ENCODE data around the gene CELSR1.

CELSR1 gene

DNA sequence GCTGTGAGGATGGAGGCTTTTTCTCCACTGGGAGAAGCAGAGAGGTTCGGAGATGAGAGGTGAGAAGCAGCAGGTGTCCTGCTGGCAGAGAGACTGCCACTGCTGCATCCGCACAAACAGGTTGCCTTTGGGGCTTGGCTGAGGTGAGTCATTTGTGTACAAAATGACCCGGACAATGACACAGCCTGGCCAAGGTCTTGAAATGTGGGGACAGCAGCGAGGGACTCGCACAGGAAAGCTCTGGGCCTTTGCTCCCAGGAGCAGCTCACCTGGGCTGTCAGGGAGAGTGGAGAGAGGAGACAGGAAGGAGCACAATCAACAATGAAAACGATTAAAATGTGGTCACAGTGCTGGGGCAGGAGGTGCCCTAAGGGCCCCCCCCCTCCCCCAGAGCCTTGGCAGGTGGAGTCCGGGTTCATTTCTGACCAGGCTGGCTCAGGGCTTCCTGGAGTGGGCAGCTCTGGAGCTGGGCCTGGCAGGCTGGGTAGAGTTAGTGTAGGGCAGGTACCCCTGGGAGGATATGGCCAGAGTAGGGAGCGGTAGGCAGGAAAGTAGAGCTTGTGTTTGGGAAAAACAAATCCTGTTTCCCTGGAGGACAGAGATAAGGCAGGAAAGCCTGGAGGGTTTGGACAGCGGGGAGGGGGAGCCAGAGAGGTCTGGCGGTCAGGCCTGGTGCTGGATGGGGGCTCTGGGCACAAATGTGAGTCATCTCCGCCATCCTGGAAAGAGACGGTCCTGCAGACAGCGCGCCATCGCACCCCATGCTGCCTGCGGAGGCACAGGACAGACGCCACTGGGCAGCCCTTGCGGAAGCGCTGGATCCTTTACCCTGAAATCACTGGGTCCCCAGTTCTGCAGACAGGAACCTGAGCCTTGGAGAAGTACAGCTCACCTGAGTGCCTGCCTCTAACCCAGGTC lies 37.8 kb upstream of the CELSR1 start:
- no peak for DNase-seq

DNA sequence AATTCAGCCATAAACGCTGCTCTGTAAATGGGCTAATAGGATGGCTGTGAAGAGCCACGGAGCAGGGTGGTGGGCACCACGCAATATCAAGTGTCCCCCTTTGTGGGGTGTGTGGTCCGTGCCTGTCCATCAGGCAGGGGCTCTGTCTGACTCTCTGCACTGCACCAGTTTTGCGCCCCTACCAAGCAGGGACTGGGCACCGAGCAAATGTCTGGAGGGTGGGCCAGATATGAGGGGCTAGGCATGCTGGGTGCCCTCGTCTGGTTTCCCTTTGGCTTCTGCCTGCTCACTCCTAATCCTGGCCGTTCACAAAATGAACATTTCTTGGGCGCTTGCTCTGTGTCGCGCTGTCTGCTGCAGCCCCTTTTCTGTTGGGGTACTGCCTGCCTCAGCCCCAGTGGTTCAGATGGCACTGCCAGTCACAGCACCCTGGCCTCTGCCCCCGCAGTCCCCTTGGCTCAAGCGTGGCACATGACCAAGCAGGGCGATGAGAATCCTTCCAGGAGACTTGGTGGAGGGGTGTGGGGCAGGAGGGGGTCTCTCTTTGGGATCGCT lies 37.1 kb upstream of the CELSR1 start:
- no peak for DNase-seq

DNA sequence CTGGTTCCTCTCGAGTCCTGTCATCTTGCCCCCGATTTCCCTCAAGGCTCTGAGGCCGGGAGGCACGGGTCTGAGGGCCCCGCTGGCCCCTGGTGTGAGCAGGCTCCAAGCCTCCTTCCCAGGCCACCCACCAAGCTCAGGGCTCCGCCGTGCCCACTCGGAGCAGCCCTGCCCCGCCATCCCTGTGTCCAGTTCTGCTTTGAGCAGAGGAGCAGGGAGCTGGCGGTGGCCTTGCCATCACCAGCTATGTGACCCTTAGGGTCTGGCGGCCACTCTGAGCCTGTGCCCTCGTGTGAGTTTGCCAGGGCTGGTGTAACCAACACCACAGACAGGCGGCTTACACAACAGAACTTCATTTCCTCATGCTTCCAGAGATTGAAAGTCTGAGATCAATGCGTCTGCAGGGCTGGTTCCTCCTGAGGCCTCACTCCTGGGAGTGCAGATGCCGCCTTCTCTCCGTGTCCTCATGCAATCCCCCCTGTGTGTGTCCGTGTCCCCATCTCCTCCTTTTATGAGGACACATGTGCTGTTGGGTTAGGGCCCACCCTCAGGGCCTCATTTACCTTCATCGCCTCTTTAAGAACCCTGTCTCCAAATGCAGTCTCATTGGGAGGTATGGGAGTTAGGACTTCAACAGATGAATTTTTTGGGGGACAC lies 36.5 kb upstream of the CELSR1 start:
- DNase-seq: no peak

DNA sequence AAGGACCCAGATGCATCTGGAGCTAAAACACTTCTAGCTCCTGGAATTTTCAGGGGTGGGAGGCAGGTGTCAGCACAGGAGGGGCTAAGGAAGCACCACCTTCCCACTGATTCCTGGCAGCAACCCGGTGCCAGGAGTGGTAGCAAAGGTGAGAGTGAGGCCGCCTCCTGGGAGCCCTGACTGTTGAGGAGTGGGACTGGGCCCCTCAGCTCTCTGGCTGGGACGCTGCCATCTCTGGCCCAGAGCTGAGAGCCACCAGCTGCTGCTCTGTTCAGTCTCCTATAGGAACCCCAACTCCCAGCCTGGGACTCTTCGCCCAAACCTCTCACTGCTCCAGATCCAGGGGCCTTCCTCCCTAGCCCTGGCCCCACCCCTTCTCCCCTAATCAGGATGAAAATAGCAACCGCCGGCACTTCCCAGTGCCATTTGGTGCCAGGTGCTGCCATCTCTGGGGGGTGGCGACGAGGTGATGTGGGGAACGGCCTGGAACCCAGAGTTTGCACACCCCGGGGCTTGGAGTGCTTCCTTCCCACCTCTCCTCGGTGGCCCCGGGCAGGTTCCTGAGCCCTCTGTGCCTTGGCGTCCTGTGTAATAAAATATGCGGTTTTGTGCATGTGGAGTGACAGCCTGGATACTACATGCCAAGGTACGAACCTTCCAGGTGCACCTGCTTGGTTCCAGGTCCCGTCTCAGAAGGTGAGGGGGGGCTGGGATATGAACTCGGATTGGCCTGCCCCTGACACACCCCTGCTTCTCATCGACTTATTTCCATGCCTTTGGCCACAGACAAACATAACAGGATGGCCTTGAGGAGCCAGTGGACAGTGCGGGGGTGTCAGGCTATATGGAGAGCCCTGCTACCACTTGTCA lies 35.7 kb upstream of the CELSR1 start:
- DNase-seq: no peak

DNA sequence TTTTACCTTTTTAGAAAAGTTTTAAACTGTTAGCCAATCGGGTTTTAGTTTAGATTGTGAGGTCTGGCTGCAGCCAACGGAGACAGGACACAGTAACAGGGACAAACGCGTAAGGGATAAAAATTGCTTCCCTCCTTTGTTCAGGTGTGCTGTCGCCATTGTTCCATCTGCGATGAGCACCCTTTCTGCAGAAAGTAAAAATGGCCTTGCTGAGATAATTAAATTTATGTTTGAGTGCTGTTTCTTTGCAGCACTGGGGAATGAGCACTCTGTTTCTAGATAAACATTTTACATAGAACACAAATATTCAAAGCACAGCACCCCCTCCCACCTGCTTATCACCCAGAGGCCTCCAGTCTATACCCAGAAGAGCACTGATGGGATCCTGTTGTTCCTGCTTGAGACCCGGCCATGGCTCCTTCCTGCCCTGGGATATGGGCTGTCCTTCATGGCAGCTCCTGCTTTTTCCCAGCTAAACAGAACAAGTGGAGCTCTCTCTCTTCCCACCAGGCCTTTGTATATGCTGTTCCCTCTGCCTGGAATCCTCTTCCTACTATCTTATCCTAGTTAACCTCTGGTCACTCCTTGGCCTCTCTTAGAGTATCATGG lies 34.3 kb upstream of the CELSR1 start:
- DNase-seq: no peak

DNA sequence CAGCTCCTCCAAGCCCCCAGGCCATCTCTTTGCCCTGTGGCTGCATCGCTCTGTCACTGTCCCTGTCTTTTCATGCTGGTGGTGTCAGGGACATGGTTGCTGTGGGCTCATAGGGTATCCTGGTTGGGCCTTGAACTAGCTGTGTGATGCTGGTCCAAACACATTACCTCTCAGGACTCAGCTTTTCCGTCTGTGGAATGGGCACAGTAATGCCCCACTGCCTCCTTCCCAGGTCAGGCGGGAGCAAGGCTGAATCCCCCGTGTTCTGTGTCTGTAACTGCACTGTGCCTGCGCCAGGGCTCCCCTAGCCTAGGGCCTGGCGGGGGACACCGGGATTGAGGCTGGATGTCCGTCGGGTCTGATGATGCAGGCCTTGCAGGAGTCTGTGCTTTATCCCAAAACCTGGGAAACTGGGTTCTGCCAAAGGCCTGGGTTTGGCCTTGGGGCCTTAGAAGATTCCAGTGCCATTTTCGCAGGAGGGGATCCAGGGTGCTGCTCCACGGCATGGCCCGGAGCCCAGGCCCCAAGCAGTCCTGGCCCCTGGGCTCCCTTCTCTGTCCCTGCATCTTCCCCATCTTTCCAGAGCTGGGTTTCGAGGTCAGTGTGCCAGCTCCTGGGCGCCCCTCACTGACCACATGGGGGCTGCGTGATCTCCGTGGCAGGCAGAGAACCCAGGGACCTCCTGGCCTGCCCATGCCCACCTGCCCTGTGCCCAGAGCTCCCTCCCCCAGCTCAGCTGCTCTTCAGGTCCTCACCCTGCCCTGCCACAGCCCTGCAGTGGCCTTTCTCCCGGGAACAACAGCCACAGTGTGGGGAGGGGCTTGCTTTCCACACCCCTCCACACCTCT lies 32.7 kb upstream of the CELSR1 start:
- no peak for DNase-seq

GRCh38 chr22:46569055-46569847 lies 31.8 kb upstream of the CELSR1 start:
- DNase-seq: no peak

DNA sequence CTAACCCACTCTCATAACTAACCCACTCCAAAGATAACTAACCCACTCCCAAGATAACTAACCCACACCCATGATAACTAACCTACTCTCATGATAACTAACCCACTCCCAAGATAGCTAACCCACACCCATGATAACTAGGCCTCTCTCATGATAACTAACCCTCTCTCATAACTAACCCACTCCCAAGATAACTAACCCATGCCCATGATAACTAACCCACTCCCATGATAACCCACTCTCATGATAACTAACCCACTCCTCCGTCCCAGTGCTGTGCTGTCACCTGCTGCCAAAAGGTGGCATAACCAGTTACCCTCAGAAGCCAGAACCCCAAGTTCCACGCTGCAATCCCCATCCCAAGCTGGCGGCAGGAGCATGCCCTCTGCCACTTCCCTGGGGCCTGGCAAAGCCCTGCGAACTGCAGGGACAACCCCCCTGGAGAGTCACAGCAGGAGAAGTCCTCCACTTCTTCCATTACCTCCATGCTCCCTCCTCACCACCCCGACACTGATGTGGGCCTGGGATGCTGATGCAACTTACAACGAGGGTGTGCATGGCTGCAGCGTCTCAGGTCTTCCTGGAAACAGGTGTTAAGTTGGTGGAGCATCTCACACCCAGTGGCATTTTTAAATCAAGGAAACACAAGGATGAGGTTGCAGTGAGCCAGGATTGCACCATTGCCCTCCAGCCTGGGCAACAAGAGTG lies 30.8 kb upstream of the CELSR1 start:
- no peak for DNase-seq

GRCh38 chr22:46567471-46567870 lies 30.1 kb upstream of the CELSR1 start:
- no peak for DNase-seq

GRCh38 chr22:46564084-46564714 lies 26.8 kb upstream of the CELSR1 start:
- DNase-seq: no peak

DNA sequence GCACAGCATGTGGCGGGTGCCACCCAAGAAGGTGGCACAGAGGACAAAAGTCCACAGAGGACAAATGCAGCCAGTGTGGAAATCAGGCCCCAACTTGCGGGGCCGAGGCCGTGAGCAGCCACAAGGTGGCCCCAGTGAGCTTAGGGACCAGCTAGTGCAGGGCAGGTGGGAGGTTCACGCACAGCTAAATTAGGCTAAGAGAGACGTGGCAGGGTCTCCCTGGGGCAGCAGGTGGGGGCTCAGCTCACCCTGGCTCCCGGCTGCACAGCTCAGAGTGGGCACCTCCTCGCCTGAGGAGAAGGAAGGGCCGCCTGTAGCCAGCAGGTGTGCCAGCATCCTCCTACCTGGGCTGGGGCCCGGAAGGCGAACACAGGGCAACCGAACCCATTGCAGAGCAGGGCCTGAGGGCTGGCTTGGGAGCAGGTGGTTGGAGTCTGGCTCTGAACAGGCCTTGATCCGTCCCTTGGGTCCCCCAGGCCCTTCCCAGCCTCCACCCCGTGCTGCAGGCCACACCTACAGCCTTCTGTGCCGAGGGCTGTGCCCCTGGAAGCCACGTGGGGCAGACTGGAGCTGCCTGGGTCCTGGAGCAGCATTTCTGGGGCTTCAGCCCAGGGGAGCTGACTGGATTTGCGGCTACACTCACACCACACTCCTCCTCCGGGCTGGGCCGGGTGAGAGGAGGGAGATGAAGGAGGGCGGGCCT lies 26.1 kb upstream of the CELSR1 start:
- peak; percentile 80 for DNase-seq

GRCh38 chr22:46561435-46561905 lies 24.1 kb upstream of the CELSR1 start:
- peak; percentile 73 for DNase-seq

- no peak for DNase-seq
Measured at GRCh38 chr22:46560696-46561295, 23.4 kb upstream of the CELSR1 start.

GRCh38 chr22:46557736-46558480 lies 20.5 kb upstream of the CELSR1 start:
- no peak for DNase-seq

DNA sequence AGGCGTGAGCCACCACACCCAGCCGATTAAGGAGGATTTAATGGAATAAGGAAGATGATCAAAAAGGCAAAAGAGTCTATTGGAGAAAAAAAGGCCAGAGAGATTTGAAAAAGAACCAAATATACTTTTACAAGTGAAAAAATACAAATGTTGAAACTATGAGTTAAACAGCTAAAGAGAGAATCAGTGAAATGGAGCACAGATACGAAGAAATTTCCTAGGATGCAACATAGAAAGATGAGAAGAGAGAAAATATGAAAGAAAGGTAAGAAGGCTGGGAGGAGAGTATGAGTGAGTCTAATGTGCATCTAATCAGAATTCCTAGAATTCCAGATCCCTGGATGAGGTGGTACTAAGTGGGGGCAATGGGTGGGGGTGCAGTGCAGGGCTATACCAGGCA lies 19.4 kb upstream of the CELSR1 start:
- no peak for DNase-seq

- no peak for DNase-seq
Measured at GRCh38 chr22:46553189-46553588, 15.8 kb upstream of the CELSR1 start.

DNA sequence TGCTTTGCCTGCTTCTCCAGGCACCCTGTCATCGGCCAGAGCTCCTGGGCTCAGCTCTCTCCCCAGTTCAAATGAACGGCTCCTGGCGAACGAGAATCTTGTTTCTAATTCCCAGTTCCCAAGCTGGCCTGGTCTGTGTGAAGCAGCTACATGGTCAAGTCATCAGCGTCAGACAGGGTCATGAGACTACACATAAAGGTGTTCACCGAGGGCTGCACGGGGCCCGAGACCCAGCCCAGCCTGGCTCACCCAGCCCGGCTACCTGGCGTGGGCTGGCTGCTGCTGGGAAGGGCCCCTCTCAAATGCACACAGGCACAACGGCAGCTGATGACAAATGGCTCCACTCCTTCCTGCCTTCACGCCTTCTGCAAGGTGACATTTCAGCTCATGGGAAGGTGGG lies 14.6 kb upstream of the CELSR1 start:
- DNase-seq: no peak

DNA sequence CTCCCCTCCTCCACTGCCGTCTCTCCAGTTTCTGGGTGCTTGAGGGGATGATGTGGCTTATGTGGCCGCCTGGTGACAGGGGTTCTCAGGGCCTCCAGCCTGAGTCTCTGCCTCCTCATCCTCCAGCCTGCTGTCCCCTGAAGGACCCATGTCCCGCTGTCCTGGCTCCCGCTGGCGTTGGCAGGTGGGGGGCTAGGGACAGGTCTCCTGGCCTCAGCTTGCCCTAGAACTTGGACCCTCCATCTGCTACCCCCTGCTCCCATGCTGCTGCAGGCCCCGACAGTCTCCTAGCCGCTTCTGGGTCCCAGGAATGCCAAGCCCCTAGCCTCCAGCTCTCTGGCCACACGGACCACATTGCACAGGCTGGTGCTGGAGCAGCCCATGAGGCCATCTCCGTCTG lies 13.9 kb upstream of the CELSR1 start:
- DNase-seq: no peak

Data from OCI-M1 (cell line).